Spleen (tissue), 11 donors: Measurements from ENCODE around the gene SENP1. TPM values are rescaled to one million over a fixed set of nuclear protein-coding genes. Genes with fewer than 3 reads are reported as not detected.

ENCODE experiments used
- DNase-seq: peaks from one replicate; pipeline ENCODE4 v3.0.0-alpha.2; 2020
- H3K27ac ChIP-seq, 8 donors: fragments of 200-600 bp; sonication (generic) in 7 of 8; 1 replicate in 4 of 8; 2 replicates in 4 of 8; pipeline versions ENCODE4 v1.5.0 to v1.8.0; 2016 to 2021; ENCODE audit warnings: inconsistent platforms in 4 of 8, mild to moderate bottlenecking in 4 of 8, moderate library complexity in 1 of 8
- H3K27me3 ChIP-seq, 7 donors: fragments of 200-600 bp; sonication (generic) in 6 of 7; replicated peaks in 1 of 7; 1 replicate in 4 of 7; 2 replicates in 3 of 7; pipeline versions ENCODE4 v1.5.0 to v1.8.0; 2016 to 2021; ENCODE audit warnings: inconsistent platforms in 3 of 7, mild to moderate bottlenecking in 1 of 7
- H3K36me3 ChIP-seq, 6 donors: fragments of 200-600 bp; sonication (generic) in 5 of 6; 1 replicate in 4 of 6; 2 replicates in 2 of 6; pipeline versions ENCODE4 v1.5.0 to v1.8.0; 2016 to 2021; ENCODE audit warnings: inconsistent platforms in 2 of 6
- H3K4me1 ChIP-seq, 6 donors: fragments of 200-600 bp; sonication (generic) in 5 of 6; 1 replicate in 3 of 6; 2 replicates in 3 of 6; pipeline versions ENCODE4 v1.5.0 to v1.8.0; 2016 to 2021; ENCODE audit warnings: inconsistent platforms in 3 of 6
- H3K4me3 ChIP-seq, 8 donors: fragments of 200-600 bp; sonication (generic) in 7 of 8; 1 replicate in 4 of 8; 2 replicates in 4 of 8; pipeline versions ENCODE4 v1.5.0 to v1.8.0; 2016 to 2021; ENCODE audit warnings: inconsistent platforms in 4 of 8, mild to moderate bottlenecking in 4 of 8, moderate library complexity in 2 of 8
- H3K9me3 ChIP-seq, 8 donors: fragments of 200-600 bp; sonication (generic) in 7 of 8; 1 replicate in 4 of 8; 2 replicates in 4 of 8; pipeline versions ENCODE4 v1.5.0 to v1.8.0; 2016 to 2021; ENCODE audit warnings: inconsistent platforms in 4 of 8
- CTCF ChIP-seq, 11 experiments: fragments of 200-600 bp in 7 of 11; fragments of 450-650 bp in 4 of 11; sonication (generic) in 4 of 11; IDR thresholded peaks in 8 of 11; conservative IDR thresholded peaks in 3 of 11; 1 replicate in 7 of 11; 2 replicates in 4 of 11; pipeline versions ENCODE4 v1.4.0 to v1.8.0; 2016 to 2021; ENCODE audit warnings: antibody characterized with exemption in 11 of 11, inconsistent platforms in 4 of 11, mild to moderate bottlenecking in 1 of 11
- POLR2A ChIP-seq, 3 donors: fragments of 450-650 bp; IDR thresholded peaks; one replicate each; pipeline ENCODE4 v1.5.1; 2017; ENCODE audit warnings: antibody characterized with exemption in 3 of 3, mild to moderate bottlenecking in 1 of 3
- POLR2AphosphoS5 ChIP-seq, 3 donors: sonication (generic); formaldehyde crosslinking; IDR thresholded peaks; one replicate each; pipeline ENCODE4 v1.5.1; 2017; ENCODE audit warnings: antibody characterized with exemption in 3 of 3
- WGBS, 5 donors: extraction: QIAGEN DNeasy Blood & Tissue Kit in 3 of 5; methylation state at CpG; one replicate each; pipeline versions ENCODE4 v1.1.5 to v1.1.7; 2013 to 2018; 5-methylcytosine and 5-hydroxymethylcytosine counted together
- intact Hi-C: fragments of 100-400 bp; cut with DNase I; formaldehyde crosslinking; loops from one replicate; pipeline ENCODE4 v1.15.0; 2023; ENCODE audit warnings: low total_unique reads
- polyA plus RNA-seq, 3 donors: library from polyadenylated mRNA; stranded (reverse); fragments of 200-250 nt; gene quantifications; one replicate each; pipeline ENCODE4 v1.2.1, GENCODE V29; 2013
- total RNA-seq, 7 donors: library from RNA; depleted of rRNA in 3 of 7; stranded (reverse); fragments of >200 nt in 3 of 7; fragmentation: NEBNext Ultra II Directional in 4 of 7; extraction: Animal tissue kit (Norgen Biotek cat#: 25700) in 4 of 7; gene quantifications; one replicate each; pipeline versions ENCODE4 v1.1.0 to v1.2.1, GENCODE V29; 2016 to 2021
- donor health status: healthy with polysubstance abuse.
- donor health status: DM: no; HTN: no; CAD: no; lungs with moderate emphysema.
- donor health status: DM: no; HTN: no; CAD: no.
- donor health status: Bipolar disorder and iron deficiency.
- donor health status: healthy.
- donor health status: DM: no; HTN: no; CAD: no.
- donor health status: DM: yes; HTN: yes; CAD: no.

The SENP1 gene
- total and polyA plus RNA-seq, 10 donors = 3.7 to 37.4 (median 25.6) TPM

- H3K4me1 ChIP-seq = no peaks in the 10 kb centered on the region
- H3K36me3 ChIP-seq = peaks cover 0 to 100% (median 82%) of the 10 kb centered on the region in 6 donors
- no peak overlapping the region for H3K4me3 ChIP-seq
- intact Hi-C loops = no loop called here
- no peaks in the 10 kb centered on the region for H3K9me3 ChIP-seq
- no peak overlapping the region for H3K27ac ChIP-seq
- TF ChIP-seq POLR2A (IDR thresholded peaks at IDR 0.05) (no peak), CTCF (IDR thresholded peaks at IDR 0.05 in 8 of 11, conservative IDR thresholded peaks at IDR 0.05 in 3 of 11) (no peak), POLR2AphosphoS5 (IDR thresholded peaks at IDR 0.05) (no peak)
- WGBS, 5 donors = 96 to 100% (median 100%) methylated on average over 1 of the region's 1 CpG
- DNase-seq = no peak
- H3K27me3 ChIP-seq = no peaks in the 10 kb centered on the region
Observed at GRCh38 chr12:48070033-48070432, 35.8 kb downstream of the SENP1 start.

GRCh38 chr12:48069241-48069640 lies 36.6 kb downstream of the SENP1 start:
- intact Hi-C loops = no loop called here
- Histone ChIP-seq H3K27ac (no peak overlapping the region), H3K4me1 (no peaks in the 10 kb centered on the region), H3K27me3 (no peaks in the 10 kb centered on the region), H3K4me3 (no peak overlapping the region), H3K36me3 (peaks cover 2 to 100% (median 84%) of the 10 kb centered on the region in 6 donors), H3K9me3 (no peaks in the 10 kb centered on the region)
- WGBS, 5 donors = 55 to 97% (median 65%) methylated on average over 1 of the region's 1 CpG
- no peak for DNase-seq
- no peak for TF ChIP-seq POLR2AphosphoS5 (IDR thresholded peaks at IDR 0.05)
- no peak for TF ChIP-seq CTCF (IDR thresholded peaks at IDR 0.05 in 8 of 11, conservative IDR thresholded peaks at IDR 0.05 in 3 of 11)
- TF ChIP-seq POLR2A (IDR thresholded peaks at IDR 0.05) = no peak

GRCh38 chr12:48068457-48068856 lies 37.4 kb downstream of the SENP1 start:
- TF ChIP-seq POLR2AphosphoS5 (IDR thresholded peaks at IDR 0.05) = no peak
- TF ChIP-seq CTCF (IDR thresholded peaks at IDR 0.05 in 8 of 11, conservative IDR thresholded peaks at IDR 0.05 in 3 of 11) = no peak
- no peak for TF ChIP-seq POLR2A (IDR thresholded peaks at IDR 0.05)
- no peaks in the 10 kb centered on the region for H3K9me3 ChIP-seq
- 86 to 91% (median 90%) methylated on average over 2 of the region's 2 CpGs for WGBS, 5 donors

GRCh38 chr12:48067250-48067938 lies 38.5 kb downstream of the SENP1 start:
- DNase-seq = no peak
- no peak for TF ChIP-seq POLR2AphosphoS5 (IDR thresholded peaks at IDR 0.05)
- no peak for TF ChIP-seq CTCF (IDR thresholded peaks at IDR 0.05 in 8 of 11, conservative IDR thresholded peaks at IDR 0.05 in 3 of 11)
- no peak for TF ChIP-seq POLR2A (IDR thresholded peaks at IDR 0.05)
- H3K4me1 ChIP-seq = peaks cover 0 to 4% (median 0%) of the 10 kb centered on the region in 6 donors
- H3K27me3 ChIP-seq = no peaks in the 10 kb centered on the region
- WGBS, 5 donors = 85 to 94% (median 93%) methylated on average over 4 of the region's 4 CpGs
- no peak overlapping the region for H3K27ac ChIP-seq
- intact Hi-C loops = no loop called here
- no peaks in the 10 kb centered on the region for H3K9me3 ChIP-seq
- H3K36me3 ChIP-seq = peaks cover 6 to 100% (median 85%) of the 10 kb centered on the region in 6 donors
- H3K4me3 ChIP-seq = no peak overlapping the region

More at GRCh38 chr12:48068457-48068856, 37.4 kb downstream of the SENP1 start:
- H3K27ac ChIP-seq = no peak overlapping the region
- no peaks in the 10 kb centered on the region for H3K4me1 ChIP-seq
- H3K36me3 ChIP-seq = peaks cover 6 to 100% (median 84%) of the 10 kb centered on the region in 6 donors
- H3K27me3 ChIP-seq = no peaks in the 10 kb centered on the region
- DNase-seq = no peak
- intact Hi-C loops = no loop called here
- H3K4me3 ChIP-seq = no peak overlapping the region
